GM12878 (cell line): Measurements from ENCODE around the gene FOLR3. TPM values are rescaled to one million over a fixed set of nuclear protein-coding genes. Genes with fewer than 3 reads are reported as not detected.
A peak's percentile ranks its signal among the peaks of the same experiment; 100 is the strongest.

Source experiments
- BACH1 ChIP-seq: fragments of 450-650 bp; IDR thresholded peaks from 2 replicates; pipeline ENCODE4 v1.6.1; 2017; ENCODE audit warnings: mild to moderate bottlenecking, borderline replicate concordance
- BCL3 ChIP-seq: IDR thresholded peaks from 2 replicates; pipeline ENCODE4 v1.6.1; 2011; ENCODE audit warnings: borderline replicate concordance, low read depth, mild to moderate bottlenecking, moderate library complexity, low read length; ENCODE audit not compliant: insufficient read depth, poor library complexity, severe bottlenecking
- BRCA1 ChIP-seq: IDR thresholded peaks from 2 replicates; pipeline ENCODE4 v1.6.1; 2011; ENCODE audit warnings: low read depth, low read length, improper control_type of control experiment
- DPF2 ChIP-seq: fragments of 450-650 bp; IDR thresholded peaks from 2 replicates; pipeline ENCODE4 v1.6.1; 2017; ENCODE audit warnings: mild to moderate bottlenecking
- ESRRA ChIP-seq: IDR thresholded peaks from 2 replicates; pipeline ENCODE4 v1.6.1; 2012; ENCODE audit warnings: mild to moderate bottlenecking, low read length, improper control_type of control experiment
- FOXK2 ChIP-seq: fragments of 450-650 bp; IDR thresholded peaks from 2 replicates; pipeline ENCODE4 v1.6.1; 2017; ENCODE audit warnings: mild to moderate bottlenecking, moderate library complexity
- IKZF1 ChIP-seq: fragments of 450-650 bp; conservative IDR thresholded peaks from 2 replicates; pipeline ENCODE4 v1.6.1; 2017; ENCODE audit warnings: antibody characterized with exemption, mild to moderate bottlenecking
- KLF5 ChIP-seq: fragments of 450-650 bp; IDR thresholded peaks from 2 replicates; pipeline ENCODE4 v1.6.1; 2014; ENCODE audit warnings: mild to moderate bottlenecking; ENCODE audit not compliant: partially characterized antibody
- NR2C2 ChIP-seq: IDR thresholded peaks from 2 replicates; pipeline ENCODE4 v1.6.1; 2011; ENCODE audit warnings: borderline replicate concordance, low read depth; ENCODE audit not compliant: control insufficient read depth, insufficient read length
- NR2F1 ChIP-seq: fragments of 450-650 bp; conservative IDR thresholded peaks from 2 replicates; pipeline ENCODE4 v1.6.1; 2017; ENCODE audit warnings: mild to moderate bottlenecking
- POLR2AphosphoS5 ChIP-seq: IDR thresholded peaks from 2 replicates; pipeline ENCODE4 v1.6.1; 2011; ENCODE audit warnings: mild to moderate bottlenecking, low read length, inconsistent platforms
- RBBP5 ChIP-seq: fragments of 200-600 bp; sonication (generic); conservative IDR thresholded peaks from 2 replicates; pipeline ENCODE4 v1.6.1; 2016
- RFX5 ChIP-seq: IDR thresholded peaks from 2 replicates; pipeline ENCODE4 v1.6.1; 2011; ENCODE audit warnings: low read depth, low read length, improper control_type of control experiment
- SPI1 ChIP-seq: IDR thresholded peaks from 2 replicates; pipeline ENCODE4 v1.6.1; 2011; ENCODE audit warnings: low read depth, mild to moderate bottlenecking, low read length, moderate library complexity, borderline replicate concordance; ENCODE audit not compliant: insufficient read depth
- TAF1 ChIP-seq: IDR thresholded peaks from 2 replicates; pipeline ENCODE4 v1.6.1; 2011; ENCODE audit warnings: mild to moderate bottlenecking, low read depth, low read length, borderline replicate concordance
- TBL1XR1 ChIP-seq: IDR thresholded peaks from 2 replicates; pipeline ENCODE4 v1.6.1; 2012; ENCODE audit warnings: low read depth, low read length, improper control_type of control experiment
- TCF3 ChIP-seq: IDR thresholded peaks from 2 replicates; pipeline ENCODE4 v1.6.1; 2012; ENCODE audit warnings: low read depth, mild to moderate bottlenecking, low read length, borderline replicate concordance; ENCODE audit not compliant: insufficient read depth
- polyA plus RNA-seq, 11 experiments: library from polyadenylated mRNA; depleted of rRNA in 4 of 11; unstranded in 6 of 11; stranded (reverse) in 5 of 11; fragments of >200 nt; fragmentation: Nextera tagmentation in 4 of 11; fragmentation: Illumina TruSeq in 1 of 11; extraction: Ambion mirVana in 4 of 11; extraction: Trizol in 1 of 11; gene quantifications; 1 replicate in 1 of 11; 2 replicates in 10 of 11; pipeline versions ENCODE4 v1.2.1 to v1.2.3, GENCODE V29; 2011 to 2016; ENCODE audit warnings: inconsistent platforms in 2 of 11, missing spikeins in 2 of 11, low read depth in 1 of 11
- total RNA-seq, 4 experiments: library from RNA; depleted of rRNA in 3 of 4; stranded (reverse); fragments of >200 nt in 3 of 4; fragmentation: Illumina TruSeq in 1 of 4; extraction: Trizol in 1 of 4; gene quantifications; 2 replicates each; pipeline versions ENCODE4 v1.2.1 to v1.2.3, GENCODE V29; 2013 to 2021
- TF ChIP-seq, protein P1 (sequence below): fragments of 450-650 bp; IDR thresholded peaks from 2 replicates; pipeline ENCODE4 v1.6.1; 2018; ENCODE audit warnings: borderline replicate concordance, mild to moderate bottlenecking; ENCODE audit not compliant: partially characterized antibody
- TF ChIP-seq, protein P2 (sequence below): fragments of 450-650 bp; IDR thresholded peaks from 2 replicates; pipeline ENCODE4 v1.6.1; 2017; ENCODE audit warnings: antibody characterized with exemption, mild to moderate bottlenecking, moderate library complexity

The FOLR3 gene
- total and polyA plus RNA-seq, 10 of the 15 experiments (the other 5 are each of a cell fraction or from before 2014, with no cell fraction given), result not detected

GRCh38 chr11:72112143-72112977 lies 23.2 kb upstream of the FOLR3 start, which contains the start of gene ANAPC15 (continued):
- TF ChIP-seq BRCA1 (no peak), TAF1 (peak; percentile 72), POLR2AphosphoS5 (peak; percentile 95), NR2C2 (peak; percentile 91), IKZF1 (peak; percentile 85), RBBP5 (no peak), BCL3 (no peak), ESRRA (0 out of 2 replicates have a peak, but pooled peaks have one; percentile 59), SPI1 (peak; percentile 80), NR2F1 (peak; percentile 89), KLF5 (peak; percentile 91), FOXK2 (peak; percentile 46; the same call in 1 of the 2 replicates), DPF2 (peak; percentile 79; the same call in 1 of the 2 replicates), TBL1XR1 (peak; percentile 72; the same call in 1 of the 2 replicates), RFX5 (peak; percentile 63), BACH1 (peak; percentile 26; the same call in 1 of the 2 replicates), TCF3 (0 out of 2 replicates have a peak, but pooled peaks have one; percentile 35)
- TF ChIP-seq, protein P1, sequence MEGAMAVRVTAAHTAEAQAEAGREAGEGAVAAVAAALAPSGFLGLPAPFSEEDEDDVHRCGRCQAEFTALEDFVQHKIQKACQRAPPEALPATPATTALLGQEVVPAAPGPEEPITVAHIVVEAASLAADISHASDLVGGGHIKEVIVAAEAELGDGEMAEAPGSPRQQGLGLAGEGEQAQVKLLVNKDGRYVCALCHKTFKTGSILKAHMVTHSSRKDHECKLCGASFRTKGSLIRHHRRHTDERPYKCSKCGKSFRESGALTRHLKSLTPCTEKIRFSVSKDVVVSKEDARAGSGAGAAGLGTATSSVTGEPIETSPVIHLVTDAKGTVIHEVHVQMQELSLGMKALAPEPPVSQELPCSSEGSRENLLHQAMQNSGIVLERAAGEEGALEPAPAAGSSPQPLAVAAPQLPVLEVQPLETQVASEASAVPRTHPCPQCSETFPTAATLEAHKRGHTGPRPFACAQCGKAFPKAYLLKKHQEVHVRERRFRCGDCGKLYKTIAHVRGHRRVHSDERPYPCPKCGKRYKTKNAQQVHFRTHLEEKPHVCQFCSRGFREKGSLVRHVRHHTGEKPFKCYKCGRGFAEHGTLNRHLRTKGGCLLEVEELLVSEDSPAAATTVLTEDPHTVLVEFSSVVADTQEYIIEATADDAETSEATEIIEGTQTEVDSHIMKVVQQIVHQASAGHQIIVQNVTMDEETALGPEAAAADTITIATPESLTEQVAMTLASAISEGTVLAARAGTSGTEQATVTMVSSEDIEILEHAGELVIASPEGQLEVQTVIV, result peak; percentile 77
- TF ChIP-seq, protein P2, sequence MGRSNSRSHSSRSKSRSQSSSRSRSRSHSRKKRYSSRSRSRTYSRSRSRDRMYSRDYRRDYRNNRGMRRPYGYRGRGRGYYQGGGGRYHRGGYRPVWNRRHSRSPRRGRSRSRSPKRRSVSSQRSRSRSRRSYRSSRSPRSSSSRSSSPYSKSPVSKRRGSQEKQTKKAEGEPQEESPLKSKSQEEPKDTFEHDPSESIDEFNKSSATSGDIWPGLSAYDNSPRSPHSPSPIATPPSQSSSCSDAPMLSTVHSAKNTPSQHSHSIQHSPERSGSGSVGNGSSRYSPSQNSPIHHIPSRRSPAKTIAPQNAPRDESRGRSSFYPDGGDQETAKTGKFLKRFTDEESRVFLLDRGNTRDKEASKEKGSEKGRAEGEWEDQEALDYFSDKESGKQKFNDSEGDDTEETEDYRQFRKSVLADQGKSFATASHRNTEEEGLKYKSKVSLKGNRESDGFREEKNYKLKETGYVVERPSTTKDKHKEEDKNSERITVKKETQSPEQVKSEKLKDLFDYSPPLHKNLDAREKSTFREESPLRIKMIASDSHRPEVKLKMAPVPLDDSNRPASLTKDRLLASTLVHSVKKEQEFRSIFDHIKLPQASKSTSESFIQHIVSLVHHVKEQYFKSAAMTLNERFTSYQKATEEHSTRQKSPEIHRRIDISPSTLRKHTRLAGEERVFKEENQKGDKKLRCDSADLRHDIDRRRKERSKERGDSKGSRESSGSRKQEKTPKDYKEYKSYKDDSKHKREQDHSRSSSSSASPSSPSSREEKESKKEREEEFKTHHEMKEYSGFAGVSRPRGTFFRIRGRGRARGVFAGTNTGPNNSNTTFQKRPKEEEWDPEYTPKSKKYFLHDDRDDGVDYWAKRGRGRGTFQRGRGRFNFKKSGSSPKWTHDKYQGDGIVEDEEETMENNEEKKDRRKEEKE, result no peak
